ENCODE measurements around the gene RAE1. TPM values are rescaled to one million over a fixed set of nuclear protein-coding genes. Genes with fewer than 3 reads are reported as not detected.

The RAE1 gene
- total RNA-seq, 2 donors from 2014 or later: 4.9 to 9.9 TPM

DNA sequence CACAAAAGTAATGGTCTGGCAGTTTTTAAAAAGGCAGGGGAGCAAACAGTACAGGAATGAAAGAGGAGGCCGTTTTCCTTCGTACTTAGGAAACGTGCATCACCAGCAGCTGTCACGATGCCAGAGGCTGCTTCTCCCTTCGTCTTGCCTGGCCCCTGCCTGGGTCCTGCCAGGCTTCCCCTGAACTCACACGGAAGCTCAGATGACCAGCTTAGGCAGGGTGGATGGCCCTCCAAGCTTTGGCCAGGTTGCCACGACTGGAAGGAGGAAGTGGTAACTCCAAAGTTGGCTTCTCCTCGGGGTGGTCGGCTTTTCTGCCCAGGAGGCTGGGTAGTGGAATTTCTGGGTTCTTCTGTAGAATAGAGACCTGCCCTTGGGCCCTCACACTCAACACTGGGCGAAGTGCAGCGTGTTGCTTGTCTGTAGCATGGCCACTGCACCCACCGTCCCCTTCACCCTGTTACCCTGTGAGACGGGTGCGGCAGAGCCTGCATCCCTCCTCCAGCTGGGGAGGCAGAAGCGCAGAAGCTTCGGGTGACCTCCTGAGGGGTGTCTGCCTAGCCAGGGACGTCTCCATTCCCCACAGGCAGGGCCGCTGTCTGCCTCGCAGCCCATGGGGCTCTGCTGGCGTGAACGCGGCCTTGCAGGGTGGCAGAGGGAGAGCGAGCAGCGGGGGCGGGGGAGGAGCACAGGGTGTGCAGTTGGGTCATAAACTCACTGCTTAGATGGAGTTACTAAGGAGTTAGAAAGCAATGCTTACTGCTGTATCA lies 21.7 kb downstream of the RAE1 start:
- intact Hi-C loops (cut with DNase I): no loop called here
- H3K27me3 ChIP-seq: no peaks in the 10 kb centered on the region
- WGBS, 2 donors: 85 to 91% methylated on average over 21 to 25 of the region's 25 CpGs
- H3K4me1 ChIP-seq: no peaks in the 10 kb centered on the region
- no peaks in the 10 kb centered on the region for H3K9me3 ChIP-seq
- peaks cover 14 to 44% of the 10 kb centered on the region in 2 donors for H3K36me3 ChIP-seq (replicated peaks in 1 of 2; ENCODE audit: insufficient read depth in 1 of 2, low read depth in 2 of 2)
- DNase-seq (no peak), ATAC-seq (no peak)
- TF ChIP-seq POLR2A (IDR thresholded peaks at IDR 0.05) (no peak), CTCF (IDR thresholded peaks at IDR 0.05) (no peak)
- H3K27ac ChIP-seq: no peak overlapping the region
- no peak overlapping the region for H3K4me3 ChIP-seq

- Histone ChIP-seq H3K4me3 (no peak overlapping the region), H3K27me3 (no peaks in the 10 kb centered on the region), H3K36me3 (replicated peaks in 1 of 2; ENCODE audit: insufficient read depth in 1 of 2, low read depth in 2 of 2) (peaks cover 14 to 34% of the 10 kb centered on the region in 2 donors), H3K4me1 (no peaks in the 10 kb centered on the region), H3K27ac (no peak overlapping the region), H3K9me3 (no peaks in the 10 kb centered on the region)
- TF ChIP-seq POLR2A (IDR thresholded peaks at IDR 0.05) (no peak), CTCF (IDR thresholded peaks at IDR 0.05) (no peak)
- DNase-seq (no peak), ATAC-seq (no peak)
- WGBS, 2 donors: 81 to 91% methylated on average over 10 to 12 of the region's 12 CpGs
- intact Hi-C loops (cut with DNase I): no loop called here
These were observed 23.4 kb downstream of the RAE1 start for GRCh38 chr20:57374343-57374930.

DNA sequence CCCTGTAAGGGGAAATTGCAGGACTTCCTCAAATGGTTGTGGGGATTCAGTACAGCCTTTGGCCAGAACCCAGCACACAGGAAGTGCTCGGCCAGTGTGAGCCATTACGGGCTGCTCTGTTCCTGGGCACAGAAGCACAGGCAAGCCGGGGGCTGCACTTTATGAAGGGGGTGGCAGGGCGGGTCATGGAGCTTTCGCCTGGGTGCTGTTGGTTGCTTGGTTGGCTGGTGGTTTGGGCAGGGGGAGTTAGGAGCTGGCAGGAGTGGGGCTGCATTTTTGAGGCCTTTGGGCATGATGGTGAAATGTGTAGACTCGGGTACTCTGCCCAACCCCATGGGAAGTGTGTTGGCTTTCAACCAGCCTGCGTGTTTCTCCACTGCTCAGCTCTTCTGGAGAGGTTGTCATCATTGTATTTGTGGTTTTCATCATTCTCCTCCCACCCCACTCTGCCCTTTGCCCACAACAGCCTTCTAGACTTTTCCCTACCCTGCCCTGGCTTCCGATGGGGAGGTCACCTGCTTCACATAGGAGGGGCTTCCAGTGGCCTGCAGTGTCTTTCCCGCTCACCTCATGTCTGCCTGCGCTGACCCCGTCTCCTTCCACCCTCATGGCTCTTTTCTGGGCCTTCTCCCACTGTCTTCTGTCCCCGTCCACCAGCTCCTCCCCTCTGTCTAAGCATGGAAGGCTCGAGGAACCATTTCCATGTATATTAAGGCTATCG lies 24.0 kb downstream of the RAE1 start:
- DNase-seq (peak in 1 of 4 donors; percentile 64), ATAC-seq (peak; percentile 43)
- no peaks in the 10 kb centered on the region for H3K4me1 ChIP-seq
- no peak overlapping the region for H3K4me3 ChIP-seq
- 80 to 90% methylated on average over 14 of the region's 14 CpGs for WGBS, 2 donors
- peak overlapping the region in 1 of 4 donors; percentile 34 for H3K27ac ChIP-seq
- intact Hi-C loops (cut with DNase I): no loop called here
- H3K9me3 ChIP-seq: no peaks in the 10 kb centered on the region
- H3K36me3 ChIP-seq (replicated peaks in 1 of 2; ENCODE audit: insufficient read depth in 1 of 2, low read depth in 2 of 2): peaks cover 9 to 30% of the 10 kb centered on the region in 2 donors
- TF ChIP-seq CTCF (IDR thresholded peaks at IDR 0.05) (no peak), POLR2A (IDR thresholded peaks at IDR 0.05) (no peak)
- H3K27me3 ChIP-seq: no peaks in the 10 kb centered on the region

GRCh38 chr20:57375652-57376230 lies 24.7 kb downstream of the RAE1 start:
- TF ChIP-seq CTCF (IDR thresholded peaks at IDR 0.05) (no peak), POLR2A (IDR thresholded peaks at IDR 0.05) (no peak)
- H3K9me3 ChIP-seq: no peaks in the 10 kb centered on the region
- peaks cover 5 to 23% of the 10 kb centered on the region in 2 donors for H3K36me3 ChIP-seq (replicated peaks in 1 of 2; ENCODE audit: insufficient read depth in 1 of 2, low read depth in 2 of 2)
- no peaks in the 10 kb centered on the region for H3K27me3 ChIP-seq
- no peak overlapping the region for H3K4me3 ChIP-seq
- H3K4me1 ChIP-seq: no peaks in the 10 kb centered on the region
- intact Hi-C loops (cut with DNase I): no loop called here
- ATAC-seq (no peak), DNase-seq (no peak)
- peak overlapping the region in 1 of 4 donors; percentile 34 for H3K27ac ChIP-seq
- WGBS, 2 donors: 83 to 94% methylated on average over 10 of the region's 10 CpGs
